Bronchial epithelial cell (primary cell): ENCODE results near the gene ASIC2. TPM values are rescaled to one million over a fixed set of nuclear protein-coding genes. Genes with fewer than 3 reads are reported as not detected.
A peak's percentile ranks its signal among the peaks of the same experiment; 100 is the strongest.
"Not testable (repeated sequence)": the region's sequence is repeated elsewhere in the genome, so short reads cannot be mapped to it uniquely, and the experiment has no call there.

ENCODE experiments used
- DNase-seq: peaks from one replicate; pipeline ENCODE4 v3.0.0-alpha.2; 2010; ENCODE audit warnings: low read depth
- FAIRE-seq: peaks from 2 replicates; lab custom pipeline; 2011; peaks lifted over from hg19 to GRCh38; lab: Jason Lieb, UNC
- H3K27me3 ChIP-seq: 2 replicates; pipeline ENCODE4 v1.5.1; 2011; ENCODE audit warnings: low read length; ENCODE audit not compliant: control insufficient read depth, insufficient read depth
- H3K36me3 ChIP-seq: 2 replicates; pipeline ENCODE4 v1.5.1; 2011; ENCODE audit warnings: low read length; ENCODE audit not compliant: control insufficient read depth, insufficient read depth
- H3K4me3 ChIP-seq: 2 replicates; pipeline ENCODE4 v1.5.1; 2011; ENCODE audit warnings: mild to moderate bottlenecking, low read depth, low read length, control low read depth
- CTCF ChIP-seq: IDR thresholded peaks from 2 replicates; pipeline ENCODE4 v1.5.1; 2011; ENCODE audit warnings: mild to moderate bottlenecking, moderate library complexity, low read length, control low read depth, inconsistent platforms; ENCODE audit not compliant: insufficient read depth, severe bottlenecking
- total RNA-seq: library from RNA; depleted of rRNA; stranded (reverse); fragments of >200 nt; gene quantifications from 2 replicates; pipeline ENCODE4 v1.2.1, GENCODE V29; 2014

Gene ASIC2
- total RNA-seq, 1 donor from 2014 or later: not detected

GRCh38 chr17:32980230-32980629, 312.9 kb downstream of the ASIC2 start:
- no peak for DNase-seq
- H3K27me3 ChIP-seq: no peaks in the 10 kb centered on the region
- H3K36me3 ChIP-seq: no peaks in the 10 kb centered on the region
- no peak overlapping the region for H3K4me3 ChIP-seq
- FAIRE-seq: no peak
- TF ChIP-seq CTCF: no peak

GRCh38 chr17:32976605-32977004, 316.5 kb downstream of the ASIC2 start:
- TF ChIP-seq CTCF: no peak
- FAIRE-seq: no peak
- DNase-seq: no peak
- no peaks in the 10 kb centered on the region for H3K27me3 ChIP-seq
- no peak overlapping the region for H3K4me3 ChIP-seq
- H3K36me3 ChIP-seq: no peaks in the 10 kb centered on the region

- no peak for TF ChIP-seq CTCF
- DNase-seq: no peak
- Histone ChIP-seq H3K4me3 (no peak overlapping the region), H3K27me3 (no peaks in the 10 kb centered on the region), H3K36me3 (no peaks in the 10 kb centered on the region)
- no peak for FAIRE-seq
These were observed 317.0 kb downstream of the ASIC2 start for GRCh38 chr17:32976131-32976530.

GRCh38 chr17:32971171-32971570, 321.9 kb downstream of the ASIC2 start:
- H3K27me3 ChIP-seq: no peaks in the 10 kb centered on the region
- TF ChIP-seq CTCF: no peak
- DNase-seq (peak; percentile 89), FAIRE-seq (no peak)
- no peak overlapping the region for H3K4me3 ChIP-seq
- no peaks in the 10 kb centered on the region for H3K36me3 ChIP-seq

GRCh38 chr17:32970281-32970680, 322.8 kb downstream of the ASIC2 start:
- FAIRE-seq (no peak), DNase-seq (peak; percentile 38)
- no peak overlapping the region for H3K4me3 ChIP-seq
- no peak for TF ChIP-seq CTCF
- H3K36me3 ChIP-seq: no peaks in the 10 kb centered on the region
- no peaks in the 10 kb centered on the region for H3K27me3 ChIP-seq

- not testable (repeated sequence) for H3K36me3 ChIP-seq, H3K27me3 ChIP-seq, FAIRE-seq, DNase-seq, H3K4me3 ChIP-seq
These were observed 323.9 kb downstream of the ASIC2 start for GRCh38 chr17:32969231-32969630.
